WTC11 (cell line): Measurements from ENCODE around the gene RTCA. TPM values are rescaled to one million over a fixed set of nuclear protein-coding genes. Genes with fewer than 3 reads are reported as not detected.

ENCODE experiments used
- ATAC-seq: fragments of 200-7000 bp; cut with Tn5 transposase; 2 replicates; pipeline ENCODE4 v1.10.0; 2021; ENCODE audit warnings: mild to moderate bottlenecking, moderate library complexity
- CTCF ChIA-PET: fragments of 300-600 bp; sonication (Branson Sonifier 250); formaldehyde crosslinking; loops from one replicate; lab custom pipeline; 2021; ENCODE audit warnings: antibody characterized with exemption; lab: Charles Lee
- POLR2A ChIA-PET: fragments of 350-600 bp; sonication (Branson Sonifier 250); formaldehyde crosslinking; loops from one replicate; lab custom pipeline; 2021; ENCODE audit warnings: antibody characterized with exemption; lab: Charles Lee
- DNase-seq: peaks from one replicate; pipeline ENCODE4 v3.0.0; 2021; ENCODE audit warnings: low spot score
- H3K27ac Mint-ChIP-seq: 2 replicates; pipeline ENCODE4 v1.8.0; 2021; ENCODE audit warnings: mixed read lengths
- H3K27me3 Mint-ChIP-seq: 2 replicates; pipeline ENCODE4 v1.8.0; 2021; ENCODE audit warnings: low read depth, mild to moderate bottlenecking, moderate library complexity, mixed read lengths
- H3K36me3 Mint-ChIP-seq: 2 replicates; pipeline ENCODE4 v1.8.0; 2021; ENCODE audit warnings: mixed read lengths
- H3K4me1 Mint-ChIP-seq: 2 replicates; pipeline ENCODE4 v1.8.0; 2022; ENCODE audit warnings: mixed read lengths
- H3K4me3 Mint-ChIP-seq: 2 replicates; pipeline ENCODE4 v1.8.0; 2021; ENCODE audit warnings: mild to moderate bottlenecking, moderate library complexity, mixed read lengths
- H3K9me3 Mint-ChIP-seq: 2 replicates; pipeline ENCODE4 v1.8.0; 2021; ENCODE audit warnings: mixed read lengths
- ATF3 ChIP-seq: sonication (generic); formaldehyde crosslinking; conservative IDR thresholded peaks from 2 replicates; pipeline ENCODE4 v1.8.1; 2022; ENCODE audit warnings: mild to moderate bottlenecking, missing genetic modification reagents
- CBFB ChIP-seq: sonication (generic); formaldehyde crosslinking; IDR thresholded peaks from 2 replicates; pipeline ENCODE4 v1.8.1; 2022; ENCODE audit warnings: mild to moderate bottlenecking, low read depth, missing genetic modification reagents
- CDX4 ChIP-seq: fragments of 250-450 bp; sonication (Bioruptor Pico); IDR thresholded peaks from 2 replicates; pipeline ENCODE4 v1.9.0; 2021; ENCODE audit warnings: moderate library complexity, mild to moderate bottlenecking, inconsistent platforms, borderline replicate concordance
- CREM ChIP-seq: sonication (generic); formaldehyde crosslinking; IDR thresholded peaks from 2 replicates; pipeline ENCODE4 v1.8.1; 2022; ENCODE audit warnings: mild to moderate bottlenecking, missing genetic modification reagents, moderate library complexity
- ELF4 ChIP-seq: sonication (generic); formaldehyde crosslinking; IDR thresholded peaks from 2 replicates; pipeline ENCODE4 v1.8.1; 2022; ENCODE audit warnings: low read depth, mild to moderate bottlenecking, moderate library complexity, missing genetic modification reagents
- ETV6 ChIP-seq: sonication (generic); formaldehyde crosslinking; IDR thresholded peaks from 2 replicates; pipeline ENCODE4 v1.8.1; 2022; ENCODE audit warnings: mild to moderate bottlenecking, missing genetic modification reagents
- FOXP1 ChIP-seq: sonication (generic); formaldehyde crosslinking; IDR thresholded peaks from 2 replicates; pipeline ENCODE4 v1.8.0; 2022; ENCODE audit warnings: missing genetic modification reagents, mild to moderate bottlenecking, moderate library complexity, borderline replicate concordance
- GRHL2 ChIP-seq: fragments of 250-450 bp; sonication (Bioruptor Pico); IDR thresholded peaks from 2 replicates; pipeline ENCODE4 v1.8.0; 2022; ENCODE audit warnings: mild to moderate bottlenecking, moderate library complexity; ENCODE audit not compliant: insufficient replicate concordance, severe bottlenecking
- HMGXB4 ChIP-seq: sonication (generic); formaldehyde crosslinking; IDR thresholded peaks from 2 replicates; pipeline ENCODE4 v1.8.1; 2023; ENCODE audit warnings: mild to moderate bottlenecking, moderate library complexity, missing genetic modification reagents
- NR1H2 ChIP-seq: sonication (generic); formaldehyde crosslinking; IDR thresholded peaks from 2 replicates; pipeline ENCODE4 v1.9.0; 2021; ENCODE audit warnings: mild to moderate bottlenecking, moderate library complexity, missing genetic modification reagents
- RORB ChIP-seq: fragments of 250-450 bp; sonication (Bioruptor Pico); IDR thresholded peaks from 2 replicates; pipeline ENCODE4 v1.9.0; 2021; ENCODE audit warnings: mild to moderate bottlenecking
- SMAD3 ChIP-seq: sonication (generic); formaldehyde crosslinking; IDR thresholded peaks from 2 replicates; pipeline ENCODE4 v1.8.0; 2022; ENCODE audit warnings: missing genetic modification reagents, mild to moderate bottlenecking, borderline replicate concordance
- SMAD4 ChIP-seq: sonication (generic); formaldehyde crosslinking; IDR thresholded peaks from 2 replicates; pipeline ENCODE4 v1.8.0; 2022; ENCODE audit warnings: mild to moderate bottlenecking, missing genetic modification reagents
- SP1 ChIP-seq: sonication (generic); formaldehyde crosslinking; conservative IDR thresholded peaks from 2 replicates; pipeline ENCODE4 v1.8.1; 2022; ENCODE audit warnings: missing genetic modification reagents
- TEAD1 ChIP-seq: sonication (generic); formaldehyde crosslinking; IDR thresholded peaks from 2 replicates; pipeline ENCODE4 v1.8.0; 2022; ENCODE audit warnings: mild to moderate bottlenecking, missing genetic modification reagents
- TP53 ChIP-seq: sonication (generic); formaldehyde crosslinking; IDR thresholded peaks from 2 replicates; pipeline ENCODE4 v1.8.1; 2023; ENCODE audit warnings: mild to moderate bottlenecking, missing genetic modification reagents
- USF1 ChIP-seq: sonication (generic); formaldehyde crosslinking; IDR thresholded peaks from 2 replicates; pipeline ENCODE4 v1.8.0; 2022; ENCODE audit warnings: mild to moderate bottlenecking, missing genetic modification reagents
- ZNF121 ChIP-seq: sonication (generic); formaldehyde crosslinking; IDR thresholded peaks from 2 replicates; pipeline ENCODE4 v1.8.0; 2023; ENCODE audit warnings: missing genetic modification reagents
- total RNA-seq: library from RNA; stranded (reverse); gene quantifications from 3 replicates; pipeline ENCODE4 v1.2.3, GENCODE V29; 2021
- TF ChIP-seq, protein P1 (sequence below): sonication (generic); formaldehyde crosslinking; IDR thresholded peaks from 2 replicates; pipeline ENCODE4 v1.8.1; 2023; ENCODE audit warnings: mild to moderate bottlenecking, missing genetic modification reagents
- TF ChIP-seq, protein P2 (sequence below): fragments of 200-600 bp; IDR thresholded peaks from 2 replicates; pipeline ENCODE4 v1.8.0; 2022; ENCODE audit warnings: antibody characterized with exemption
- TF ChIP-seq, protein P3 (sequence below): fragments of 250-450 bp; sonication (Bioruptor Pico); IDR thresholded peaks from 2 replicates; pipeline ENCODE4 v1.9.0; 2021; ENCODE audit warnings: mild to moderate bottlenecking

The RTCA gene
- total RNA-seq, 1 experiment from 2014 or later, result 35.7 TPM

- DNase-seq, result no peak
- Mint-ChIP-seq H3K4me1 (peaks cover 21% of the 10 kb centered on the region), H3K36me3 (peaks cover 7% of the 10 kb centered on the region), H3K9me3 (peaks cover 6% of the 10 kb centered on the region), H3K4me3 (no peak overlapping the region; the same call in 1 of the 2 replicates), H3K27me3 (no peaks in the 10 kb centered on the region), H3K27ac (peak overlapping the region; percentile 50)
- peak; percentile 58 for ATAC-seq
- CTCF ChIA-PET, result interaction anchor here (1.0 to 1.7 kb wide), 3 partner anchors 54 to 157 kb away, joined by 4 to 7 read pairs (median 6); partner anchors contain the start of gene CDC14A
- TF ChIP-seq CREM (CRISPR knock-in tag), result no peak
- TF ChIP-seq ZNF121 (CRISPR knock-in tag), result no peak
- TF ChIP-seq, protein P1, sequence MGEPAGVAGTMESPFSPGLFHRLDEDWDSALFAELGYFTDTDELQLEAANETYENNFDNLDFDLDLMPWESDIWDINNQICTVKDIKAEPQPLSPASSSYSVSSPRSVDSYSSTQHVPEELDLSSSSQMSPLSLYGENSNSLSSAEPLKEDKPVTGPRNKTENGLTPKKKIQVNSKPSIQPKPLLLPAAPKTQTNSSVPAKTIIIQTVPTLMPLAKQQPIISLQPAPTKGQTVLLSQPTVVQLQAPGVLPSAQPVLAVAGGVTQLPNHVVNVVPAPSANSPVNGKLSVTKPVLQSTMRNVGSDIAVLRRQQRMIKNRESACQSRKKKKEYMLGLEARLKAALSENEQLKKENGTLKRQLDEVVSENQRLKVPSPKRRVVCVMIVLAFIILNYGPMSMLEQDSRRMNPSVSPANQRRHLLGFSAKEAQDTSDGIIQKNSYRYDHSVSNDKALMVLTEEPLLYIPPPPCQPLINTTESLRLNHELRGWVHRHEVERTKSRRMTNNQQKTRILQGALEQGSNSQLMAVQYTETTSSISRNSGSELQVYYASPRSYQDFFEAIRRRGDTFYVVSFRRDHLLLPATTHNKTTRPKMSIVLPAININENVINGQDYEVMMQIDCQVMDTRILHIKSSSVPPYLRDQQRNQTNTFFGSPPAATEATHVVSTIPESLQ (CRISPR knock-in tag), result no peak
- no peak for TF ChIP-seq SP1 (CRISPR knock-in tag)
- TF ChIP-seq FOXP1 (CRISPR knock-in tag), result no peak
- TF ChIP-seq RORB (CRISPR knock-in tag), result no peak
- no peak for TF ChIP-seq ELF4 (CRISPR knock-in tag)
- no peak for TF ChIP-seq GRHL2 (CRISPR knock-in tag)
- TF ChIP-seq, protein P2, sequence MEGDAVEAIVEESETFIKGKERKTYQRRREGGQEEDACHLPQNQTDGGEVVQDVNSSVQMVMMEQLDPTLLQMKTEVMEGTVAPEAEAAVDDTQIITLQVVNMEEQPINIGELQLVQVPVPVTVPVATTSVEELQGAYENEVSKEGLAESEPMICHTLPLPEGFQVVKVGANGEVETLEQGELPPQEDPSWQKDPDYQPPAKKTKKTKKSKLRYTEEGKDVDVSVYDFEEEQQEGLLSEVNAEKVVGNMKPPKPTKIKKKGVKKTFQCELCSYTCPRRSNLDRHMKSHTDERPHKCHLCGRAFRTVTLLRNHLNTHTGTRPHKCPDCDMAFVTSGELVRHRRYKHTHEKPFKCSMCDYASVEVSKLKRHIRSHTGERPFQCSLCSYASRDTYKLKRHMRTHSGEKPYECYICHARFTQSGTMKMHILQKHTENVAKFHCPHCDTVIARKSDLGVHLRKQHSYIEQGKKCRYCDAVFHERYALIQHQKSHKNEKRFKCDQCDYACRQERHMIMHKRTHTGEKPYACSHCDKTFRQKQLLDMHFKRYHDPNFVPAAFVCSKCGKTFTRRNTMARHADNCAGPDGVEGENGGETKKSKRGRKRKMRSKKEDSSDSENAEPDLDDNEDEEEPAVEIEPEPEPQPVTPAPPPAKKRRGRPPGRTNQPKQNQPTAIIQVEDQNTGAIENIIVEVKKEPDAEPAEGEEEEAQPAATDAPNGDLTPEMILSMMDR, result no peak
- no peak for TF ChIP-seq NR1H2 (CRISPR knock-in tag)
- no peak for TF ChIP-seq ETV6 (CRISPR knock-in tag)
- TF ChIP-seq CBFB (CRISPR knock-in tag), result no peak
- no peak for TF ChIP-seq CDX4 (CRISPR knock-in tag)
- POLR2A ChIA-PET, result no interaction called here
Measured at GRCh38 chr1:100298512-100298911, 32.5 kb downstream of the RTCA start.

DNA sequence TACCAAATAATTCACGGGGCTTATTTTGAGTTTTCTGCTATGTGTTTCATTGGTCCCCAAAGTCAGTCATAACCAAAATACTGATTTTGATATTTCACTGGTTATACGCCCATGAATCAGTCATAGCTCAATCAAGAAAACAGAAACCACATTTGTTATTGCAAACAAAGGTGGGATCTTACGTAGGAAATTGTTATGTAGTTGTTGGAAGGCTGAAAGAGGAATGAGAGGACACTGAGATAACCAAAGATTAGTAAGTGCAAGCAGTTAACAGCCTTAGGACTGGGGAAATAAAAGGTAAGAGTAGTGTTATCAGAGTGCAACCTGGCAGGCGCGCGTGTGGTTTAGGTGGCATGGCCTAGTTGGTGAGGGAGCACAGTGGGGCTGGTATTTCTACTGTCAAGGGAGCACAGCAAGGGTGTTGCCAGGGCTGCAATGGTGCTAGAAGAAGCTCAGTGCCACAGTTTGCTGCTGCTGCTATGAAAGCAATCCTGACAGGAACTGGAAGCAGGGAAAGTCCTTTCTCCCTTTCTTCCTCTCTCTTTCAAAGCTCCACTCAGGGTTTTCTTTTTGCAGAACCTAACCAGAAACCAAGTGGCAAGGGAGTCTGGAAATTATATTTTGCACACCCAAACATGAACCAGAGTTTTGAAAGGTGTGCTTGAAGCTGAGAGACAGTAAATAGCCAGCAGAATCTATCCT lies 33.7 kb downstream of the RTCA start:
- H3K27ac Mint-ChIP-seq, result peak overlapping the region; percentile 28
- no peaks in the 10 kb centered on the region for H3K27me3 Mint-ChIP-seq
- H3K36me3 Mint-ChIP-seq, result peaks cover 7% of the 10 kb centered on the region
- CTCF ChIA-PET, result interaction anchor here (1.7 to 2.1 kb wide), 2 partner anchors 156 to 160 kb away, joined by 4 to 6 read pairs; no protein-coding TSS in a partner anchor
- no peak overlapping the region for H3K4me3 Mint-ChIP-seq
- POLR2A ChIA-PET, result no interaction called here
- ATAC-seq (no peak), DNase-seq (no peak)
- H3K9me3 Mint-ChIP-seq, result peaks cover 6% of the 10 kb centered on the region
- peaks cover 23% of the 10 kb centered on the region for H3K4me1 Mint-ChIP-seq
- TF ChIP-seq TEAD1 (CRISPR knock-in tag) (no peak), SMAD4 (CRISPR knock-in tag) (no peak), USF1 (CRISPR knock-in tag) (no peak), ELF4 (CRISPR knock-in tag) (no peak), TP53 (CRISPR knock-in tag) (no peak), HMGXB4 (no peak), NR1H2 (CRISPR knock-in tag) (no peak), ATF3 (CRISPR knock-in tag) (no peak), SMAD3 (no peak)
- TF ChIP-seq, protein P3, sequence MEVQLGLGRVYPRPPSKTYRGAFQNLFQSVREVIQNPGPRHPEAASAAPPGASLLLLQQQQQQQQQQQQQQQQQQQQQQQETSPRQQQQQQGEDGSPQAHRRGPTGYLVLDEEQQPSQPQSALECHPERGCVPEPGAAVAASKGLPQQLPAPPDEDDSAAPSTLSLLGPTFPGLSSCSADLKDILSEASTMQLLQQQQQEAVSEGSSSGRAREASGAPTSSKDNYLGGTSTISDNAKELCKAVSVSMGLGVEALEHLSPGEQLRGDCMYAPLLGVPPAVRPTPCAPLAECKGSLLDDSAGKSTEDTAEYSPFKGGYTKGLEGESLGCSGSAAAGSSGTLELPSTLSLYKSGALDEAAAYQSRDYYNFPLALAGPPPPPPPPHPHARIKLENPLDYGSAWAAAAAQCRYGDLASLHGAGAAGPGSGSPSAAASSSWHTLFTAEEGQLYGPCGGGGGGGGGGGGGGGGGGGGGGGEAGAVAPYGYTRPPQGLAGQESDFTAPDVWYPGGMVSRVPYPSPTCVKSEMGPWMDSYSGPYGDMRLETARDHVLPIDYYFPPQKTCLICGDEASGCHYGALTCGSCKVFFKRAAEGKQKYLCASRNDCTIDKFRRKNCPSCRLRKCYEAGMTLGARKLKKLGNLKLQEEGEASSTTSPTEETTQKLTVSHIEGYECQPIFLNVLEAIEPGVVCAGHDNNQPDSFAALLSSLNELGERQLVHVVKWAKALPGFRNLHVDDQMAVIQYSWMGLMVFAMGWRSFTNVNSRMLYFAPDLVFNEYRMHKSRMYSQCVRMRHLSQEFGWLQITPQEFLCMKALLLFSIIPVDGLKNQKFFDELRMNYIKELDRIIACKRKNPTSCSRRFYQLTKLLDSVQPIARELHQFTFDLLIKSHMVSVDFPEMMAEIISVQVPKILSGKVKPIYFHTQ (CRISPR knock-in tag), result no peak
